Activated naive CD4-positive, alpha-beta T cell treated with anti-CD3 and anti-CD28 coated beads, Interleukin-2, amount 10 ng/mL, durations not matched to agents 7 days and 5 days (primary cell): ENCODE measurements around the gene DOCK2.

Source experiments
- CTCF ChIA-PET: fragments of 350-600 bp; sonication (Branson Sonifier 250); formaldehyde crosslinking; loops from one replicate; lab custom pipeline; 2021; ENCODE audit warnings: antibody characterized with exemption; lab: Charles Lee
- DNase-seq: peaks from one replicate; pipeline ENCODE4 v3.0.0-alpha.2; 2020
- H3K27ac Mint-ChIP-seq: one replicate; pipeline ENCODE4 v1.8.0; 2021; ENCODE audit warnings: mild to moderate bottlenecking, moderate library complexity, mixed read lengths
- H3K27me3 Mint-ChIP-seq: one replicate; pipeline ENCODE4 v1.8.0; 2021; ENCODE audit warnings: mild to moderate bottlenecking, mixed read lengths
- H3K36me3 Mint-ChIP-seq: one replicate; pipeline ENCODE4 v1.8.0; 2021; ENCODE audit warnings: mixed read lengths
- H3K4me1 Mint-ChIP-seq: one replicate; pipeline ENCODE4 v1.8.0; 2021; ENCODE audit warnings: mixed read lengths
- H3K4me3 Mint-ChIP-seq: one replicate; pipeline ENCODE4 v1.8.0; 2021; ENCODE audit warnings: mild to moderate bottlenecking, moderate library complexity, mixed read lengths
- H3K9me3 Mint-ChIP-seq: one replicate; pipeline ENCODE4 v1.8.0; 2021; ENCODE audit warnings: mixed read lengths

The DOCK2 gene

DNA sequence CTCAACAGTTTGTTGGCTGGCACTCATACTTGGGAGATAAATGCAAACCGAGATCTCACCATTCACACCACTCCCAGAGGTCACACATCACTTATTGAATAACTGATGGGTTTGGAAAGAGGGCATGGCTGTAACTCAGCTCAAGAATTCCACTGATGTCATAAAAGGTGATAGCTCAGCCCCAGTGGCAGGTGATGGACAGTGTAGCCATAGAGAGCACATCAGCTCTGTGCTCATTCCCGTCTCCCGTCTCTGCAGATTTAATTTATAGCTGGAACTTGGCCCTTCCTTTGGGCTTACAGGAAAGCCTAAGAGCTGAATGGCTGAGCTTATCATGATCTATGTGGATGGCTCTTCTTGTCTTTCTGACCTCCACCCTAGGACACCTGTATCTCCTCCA lies 283.4 kb downstream of the DOCK2 start:
- CTCF ChIA-PET = no interaction called here
- no peaks in the 10 kb centered on the region for H3K9me3 Mint-ChIP-seq
- H3K27ac Mint-ChIP-seq = no peak overlapping the region
- peaks cover 41% of the 10 kb centered on the region for H3K36me3 Mint-ChIP-seq
- H3K4me3 Mint-ChIP-seq = no peak overlapping the region
- no peaks in the 10 kb centered on the region for H3K27me3 Mint-ChIP-seq
- DNase-seq = no peak
- no peaks in the 10 kb centered on the region for H3K4me1 Mint-ChIP-seq

DNA sequence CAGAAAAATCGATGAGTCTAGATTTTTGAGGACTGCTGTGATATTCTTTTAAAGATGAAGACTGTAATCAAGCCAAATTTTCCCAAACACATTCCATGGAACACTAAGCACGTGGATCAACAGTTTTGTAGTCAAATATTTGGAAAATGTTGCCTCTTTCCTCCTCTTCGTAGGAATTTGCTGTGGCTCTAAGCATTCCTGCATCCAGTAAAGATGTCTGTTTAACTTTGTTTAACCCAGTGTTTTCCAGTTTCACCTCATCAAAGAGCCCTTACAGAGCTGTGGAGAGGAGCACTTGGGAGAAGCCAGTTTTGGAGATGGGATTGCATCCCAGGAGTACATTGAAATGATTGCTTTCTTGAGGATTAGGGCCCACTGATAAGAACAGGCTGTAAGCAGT lies 284.3 kb downstream of the DOCK2 start:
- Mint-ChIP-seq H3K9me3 (no peaks in the 10 kb centered on the region), H3K36me3 (peaks cover 37% of the 10 kb centered on the region), H3K4me3 (no peak overlapping the region), H3K27me3 (no peaks in the 10 kb centered on the region), H3K27ac (no peak overlapping the region), H3K4me1 (no peaks in the 10 kb centered on the region)
- DNase-seq = no peak
- CTCF ChIA-PET = interaction anchor here (0.6 kb wide), 1 partner anchor 499 kb away, joined by 3 read pairs; no protein-coding TSS in a partner anchor

DNA sequence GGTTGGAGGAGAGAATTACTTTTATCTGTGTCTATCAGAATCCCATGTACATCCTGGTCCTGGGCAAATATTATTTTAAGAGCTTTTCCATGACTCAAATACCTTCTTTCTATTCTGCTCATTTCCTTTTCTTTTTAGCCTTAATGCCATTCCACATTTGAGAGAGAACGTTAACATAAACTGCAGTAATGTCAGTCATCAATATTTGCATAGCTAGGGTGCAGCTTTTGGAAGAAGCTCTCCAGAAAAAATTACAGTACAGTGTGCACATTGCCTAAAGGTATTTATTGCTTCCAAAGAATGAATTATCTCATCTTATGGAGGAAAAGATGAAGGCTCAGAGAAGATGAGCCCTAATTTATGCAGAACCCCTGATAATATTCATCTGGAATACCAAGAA lies 284.9 kb downstream of the DOCK2 start:
- Mint-ChIP-seq H3K27me3 (no peaks in the 10 kb centered on the region), H3K4me3 (no peak overlapping the region), H3K4me1 (no peaks in the 10 kb centered on the region), H3K27ac (no peak overlapping the region), H3K9me3 (no peaks in the 10 kb centered on the region), H3K36me3 (peaks cover 38% of the 10 kb centered on the region)
- CTCF ChIA-PET = interaction anchor here (0.6 kb wide), 1 partner anchor 498 kb away, joined by 3 read pairs; no protein-coding TSS in a partner anchor
- DNase-seq = no peak

DNA sequence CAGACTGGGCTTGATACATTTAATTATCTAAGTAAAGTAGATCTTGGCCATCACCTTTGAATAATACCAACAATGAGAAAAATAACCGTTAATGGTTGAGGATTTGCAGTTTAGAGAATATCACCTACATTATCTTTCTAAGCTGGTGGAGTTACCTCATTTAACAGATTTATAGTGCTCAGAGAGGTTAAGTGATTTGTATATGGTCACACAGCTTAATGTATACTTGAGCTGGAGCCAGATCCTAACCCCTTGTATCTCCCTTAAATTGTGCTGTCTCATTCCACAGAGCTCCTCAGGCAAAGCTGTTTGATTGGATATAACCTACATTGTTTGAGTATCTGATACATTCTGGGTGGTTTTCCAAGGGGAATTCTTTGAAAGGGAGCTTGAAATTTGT lies 285.4 kb downstream of the DOCK2 start:
- Mint-ChIP-seq H3K27me3 (no peaks in the 10 kb centered on the region), H3K36me3 (peaks cover 40% of the 10 kb centered on the region), H3K27ac (no peak overlapping the region), H3K4me3 (no peak overlapping the region), H3K4me1 (no peaks in the 10 kb centered on the region), H3K9me3 (no peaks in the 10 kb centered on the region)
- no peak for DNase-seq
- CTCF ChIA-PET = no interaction called here

DNA sequence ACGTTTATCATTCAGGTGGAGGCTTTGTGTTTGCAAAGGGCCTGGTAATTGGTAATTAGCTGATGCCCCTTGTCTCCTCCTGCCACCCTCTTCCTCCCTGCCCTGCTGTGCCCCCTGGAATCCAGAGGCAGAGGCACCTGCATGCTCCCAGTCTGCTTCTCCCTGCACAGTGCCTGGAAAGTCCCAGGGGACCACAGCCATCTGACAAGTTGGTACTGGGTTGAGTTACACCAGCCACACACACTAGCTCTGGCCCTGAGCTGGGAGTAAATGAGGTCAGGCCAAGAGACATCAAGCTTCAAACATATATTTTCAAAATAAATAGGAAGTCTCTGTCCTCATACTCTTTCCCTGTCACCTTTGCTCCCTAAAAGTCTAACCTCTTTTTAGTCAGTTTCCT lies 286.9 kb downstream of the DOCK2 start:
- no peaks in the 10 kb centered on the region for H3K4me1 Mint-ChIP-seq
- H3K36me3 Mint-ChIP-seq = peaks cover 42% of the 10 kb centered on the region
- DNase-seq = no peak
- H3K4me3 Mint-ChIP-seq = no peak overlapping the region
- H3K27me3 Mint-ChIP-seq = no peaks in the 10 kb centered on the region
- CTCF ChIA-PET = no interaction called here
- no peaks in the 10 kb centered on the region for H3K9me3 Mint-ChIP-seq
- H3K27ac Mint-ChIP-seq = no peak overlapping the region

DNA sequence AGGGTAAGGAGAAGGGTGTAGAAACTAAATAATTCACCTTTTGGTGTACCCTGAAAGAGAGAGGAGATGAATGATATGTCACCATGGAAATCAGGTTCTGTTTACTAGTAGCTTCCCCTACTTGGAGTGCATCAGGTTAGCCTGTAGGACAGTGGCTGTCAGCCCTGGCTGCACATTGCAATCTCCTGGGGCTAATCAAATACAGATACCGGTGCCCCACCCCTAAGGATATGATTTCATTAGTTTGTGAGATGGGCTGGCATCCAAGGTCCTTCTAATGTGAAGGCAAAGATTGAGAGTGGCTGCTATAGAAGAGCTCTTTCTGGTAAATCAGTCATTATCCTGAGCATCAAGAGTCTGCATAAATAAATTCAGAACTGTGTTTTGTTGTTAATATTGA lies 296.1 kb downstream of the DOCK2 start:
- no peaks in the 10 kb centered on the region for H3K27me3 Mint-ChIP-seq
- no peaks in the 10 kb centered on the region for H3K9me3 Mint-ChIP-seq
- peaks cover 19% of the 10 kb centered on the region for H3K4me1 Mint-ChIP-seq
- CTCF ChIA-PET = no interaction called here
- peaks cover 27% of the 10 kb centered on the region for H3K36me3 Mint-ChIP-seq
- no peak for DNase-seq
- no peak overlapping the region for H3K4me3 Mint-ChIP-seq
- no peak overlapping the region for H3K27ac Mint-ChIP-seq

DNA sequence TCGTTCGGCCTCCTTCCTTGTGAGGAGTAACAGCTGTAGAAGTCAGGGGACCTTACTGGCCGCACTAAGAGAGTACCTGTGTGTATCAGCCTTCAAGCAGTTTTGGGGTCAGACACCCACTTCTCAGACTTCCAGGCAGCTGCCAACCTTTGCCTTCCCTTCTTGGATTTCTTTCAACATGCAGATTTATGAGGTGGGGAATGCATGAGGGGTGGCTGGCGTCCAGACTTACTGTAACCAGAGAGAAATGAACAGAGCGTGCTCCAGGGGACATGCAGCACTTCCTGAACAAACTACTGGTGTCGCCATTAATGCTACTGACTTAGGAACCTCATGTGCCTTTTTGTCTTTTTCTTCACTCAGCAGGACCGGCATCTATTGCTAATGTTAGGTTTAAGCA lies 296.5 kb downstream of the DOCK2 start:
- Mint-ChIP-seq H3K36me3 (peaks cover 25% of the 10 kb centered on the region), H3K27me3 (no peaks in the 10 kb centered on the region), H3K4me3 (no peak overlapping the region), H3K4me1 (peaks cover 19% of the 10 kb centered on the region), H3K9me3 (no peaks in the 10 kb centered on the region), H3K27ac (peak overlapping the region; percentile 5)
- no peak for DNase-seq
- CTCF ChIA-PET = no interaction called here

DNA sequence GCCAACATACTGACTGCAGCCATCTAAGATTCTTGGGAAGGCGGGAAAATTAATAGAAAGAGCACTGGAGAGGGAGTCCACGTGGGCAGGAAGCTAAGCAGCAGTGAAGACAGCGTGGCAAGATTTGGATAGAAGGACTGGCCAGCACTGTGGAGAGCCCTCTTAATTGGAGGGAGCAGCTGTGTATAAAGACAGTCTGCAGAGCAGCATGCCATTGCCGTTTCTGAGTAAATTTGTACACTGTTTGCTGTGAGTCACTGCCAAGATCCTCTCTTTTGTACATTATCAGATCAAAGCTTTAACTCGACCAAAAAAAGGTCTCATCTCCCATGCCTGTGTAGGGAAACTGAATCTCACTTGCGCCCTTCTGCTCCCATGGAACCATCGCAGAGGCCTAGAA lies 297.9 kb downstream of the DOCK2 start:
- CTCF ChIA-PET = no interaction called here
- H3K4me3 Mint-ChIP-seq = no peak overlapping the region
- DNase-seq = no peak
- H3K36me3 Mint-ChIP-seq = peaks cover 25% of the 10 kb centered on the region
- H3K27me3 Mint-ChIP-seq = no peaks in the 10 kb centered on the region
- no peaks in the 10 kb centered on the region for H3K9me3 Mint-ChIP-seq
- H3K4me1 Mint-ChIP-seq = peaks cover 19% of the 10 kb centered on the region
- H3K27ac Mint-ChIP-seq = peak overlapping the region; percentile 8

DNA sequence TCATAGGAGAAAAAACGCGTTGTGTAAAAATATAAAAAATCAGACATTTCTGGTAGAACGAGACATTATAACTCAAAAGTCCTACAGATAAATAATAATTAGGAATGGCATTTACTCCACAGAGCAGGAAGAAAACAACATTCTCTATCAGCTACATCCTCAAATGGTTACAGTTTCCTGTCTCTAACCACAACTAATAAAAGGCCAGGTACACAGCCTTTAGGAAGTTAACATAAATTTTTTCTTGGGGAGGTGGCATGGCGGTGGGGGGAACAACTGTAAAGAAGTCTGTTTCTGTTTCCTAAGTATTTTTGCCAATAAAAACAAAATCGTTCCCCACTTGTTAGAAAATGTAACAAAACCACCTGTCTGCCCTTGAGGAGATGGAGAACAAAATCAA lies 298.7 kb downstream of the DOCK2 start:
- CTCF ChIA-PET = no interaction called here
- Mint-ChIP-seq H3K4me1 (peaks cover 19% of the 10 kb centered on the region), H3K27me3 (no peaks in the 10 kb centered on the region), H3K27ac (no peak overlapping the region), H3K36me3 (peaks cover 25% of the 10 kb centered on the region), H3K9me3 (no peaks in the 10 kb centered on the region), H3K4me3 (no peak overlapping the region)
- no peak for DNase-seq

DNA sequence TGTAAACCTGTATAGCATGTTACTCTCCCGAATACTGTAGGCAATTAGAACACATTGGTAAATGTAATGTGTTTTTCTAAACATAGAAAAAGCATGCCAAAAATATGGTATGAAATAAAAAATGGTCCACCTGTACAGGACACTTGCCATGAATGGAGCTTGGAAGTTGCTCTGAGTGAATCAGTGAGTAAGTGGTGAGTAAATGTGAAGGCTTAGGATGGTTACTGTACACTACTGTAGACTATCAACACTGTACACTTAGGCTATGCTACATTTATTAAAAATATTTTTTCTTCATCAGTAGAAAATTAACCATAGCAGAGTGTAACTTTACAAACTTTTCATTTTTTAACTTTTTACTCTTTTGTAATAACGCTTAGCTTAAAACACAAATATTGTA lies 301.4 kb downstream of the DOCK2 start:
- Mint-ChIP-seq H3K4me3 (no peak overlapping the region), H3K36me3 (peaks cover 17% of the 10 kb centered on the region), H3K9me3 (no peaks in the 10 kb centered on the region), H3K4me1 (peaks cover 19% of the 10 kb centered on the region), H3K27me3 (no peaks in the 10 kb centered on the region), H3K27ac (no peak overlapping the region)
- no peak for DNase-seq
- CTCF ChIA-PET = no interaction called here

DNA sequence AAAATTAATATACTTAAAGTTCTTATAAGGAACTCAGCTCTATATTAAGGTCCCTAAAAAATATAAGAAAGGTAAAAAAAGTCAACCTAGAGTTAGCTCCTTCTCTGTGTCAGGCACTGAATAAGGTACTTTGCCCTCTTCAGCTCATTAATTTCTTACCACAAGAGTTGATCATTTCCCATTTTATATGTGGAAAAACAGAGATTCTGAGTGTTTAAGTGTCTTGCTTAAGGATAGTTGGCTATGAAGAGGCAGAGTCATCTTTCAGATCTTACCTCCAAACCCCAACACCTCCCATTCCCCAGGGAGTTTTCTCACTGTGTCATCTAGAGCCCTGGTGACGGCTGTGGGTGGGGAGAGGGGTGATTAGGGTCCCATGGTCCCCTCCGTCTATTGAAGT lies 302.7 kb downstream of the DOCK2 start:
- no peak for DNase-seq
- Mint-ChIP-seq H3K4me3 (no peak overlapping the region), H3K27ac (no peak overlapping the region), H3K9me3 (no peaks in the 10 kb centered on the region), H3K4me1 (peaks cover 18% of the 10 kb centered on the region), H3K36me3 (peaks cover 14% of the 10 kb centered on the region), H3K27me3 (no peaks in the 10 kb centered on the region)
- CTCF ChIA-PET = interaction anchor here (1.4 kb wide), 1 partner anchor 29 kb away, joined by 3 read pairs; no protein-coding TSS in a partner anchor

DNA sequence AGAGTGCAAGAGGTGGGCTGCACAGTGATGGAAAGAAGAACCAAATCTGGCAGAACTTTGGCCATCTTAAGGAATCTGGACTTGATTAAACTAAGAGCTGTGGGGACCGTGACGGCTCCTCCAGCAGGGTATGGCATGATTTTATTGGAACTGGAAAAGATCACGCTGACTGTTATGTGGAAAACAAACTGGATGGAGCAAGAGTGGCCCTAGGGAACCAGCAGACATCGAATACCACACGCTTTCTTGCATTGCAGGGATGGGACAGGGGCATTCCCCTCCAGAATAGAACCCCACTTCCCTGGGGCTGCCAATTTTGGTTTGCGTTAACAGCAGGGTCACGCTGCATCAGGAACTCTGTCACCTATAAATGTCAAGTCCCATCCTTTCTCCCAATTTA lies 304.5 kb downstream of the DOCK2 start:
- H3K27me3 Mint-ChIP-seq = no peaks in the 10 kb centered on the region

DNA sequence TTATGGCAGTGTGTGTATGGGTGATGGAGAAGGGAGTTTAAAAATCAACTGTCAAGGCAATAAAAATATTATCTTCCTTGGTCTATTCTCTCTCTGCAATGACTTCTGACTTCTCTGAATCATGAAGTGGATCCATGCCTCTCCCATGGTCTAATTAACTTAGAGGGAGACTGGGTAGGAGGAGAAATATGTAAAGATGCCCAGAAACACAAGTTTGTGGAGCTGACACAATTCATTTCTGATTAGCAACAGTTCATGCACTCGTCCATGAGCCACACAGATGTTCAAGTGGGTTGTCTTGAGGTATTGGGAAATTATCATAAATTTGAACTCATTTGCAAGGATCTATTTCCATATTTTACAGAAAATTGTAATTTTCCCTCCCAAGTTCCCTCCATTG lies 305.1 kb downstream of the DOCK2 start:
- Mint-ChIP-seq H3K36me3 (peaks cover 15% of the 10 kb centered on the region), H3K27me3 (no peaks in the 10 kb centered on the region), H3K4me3 (no peak overlapping the region), H3K4me1 (peaks cover 3% of the 10 kb centered on the region), H3K27ac (no peak overlapping the region), H3K9me3 (no peaks in the 10 kb centered on the region)
- no peak for DNase-seq
- CTCF ChIA-PET = no interaction called here

More for the DNA sequence above, 304.5 kb downstream of the DOCK2 start:
- Mint-ChIP-seq H3K27ac (no peak overlapping the region), H3K4me1 (peaks cover 3% of the 10 kb centered on the region), H3K36me3 (peaks cover 10% of the 10 kb centered on the region), H3K4me3 (no peak overlapping the region), H3K9me3 (no peaks in the 10 kb centered on the region)
- CTCF ChIA-PET = no interaction called here
- DNase-seq = no peak

DNA sequence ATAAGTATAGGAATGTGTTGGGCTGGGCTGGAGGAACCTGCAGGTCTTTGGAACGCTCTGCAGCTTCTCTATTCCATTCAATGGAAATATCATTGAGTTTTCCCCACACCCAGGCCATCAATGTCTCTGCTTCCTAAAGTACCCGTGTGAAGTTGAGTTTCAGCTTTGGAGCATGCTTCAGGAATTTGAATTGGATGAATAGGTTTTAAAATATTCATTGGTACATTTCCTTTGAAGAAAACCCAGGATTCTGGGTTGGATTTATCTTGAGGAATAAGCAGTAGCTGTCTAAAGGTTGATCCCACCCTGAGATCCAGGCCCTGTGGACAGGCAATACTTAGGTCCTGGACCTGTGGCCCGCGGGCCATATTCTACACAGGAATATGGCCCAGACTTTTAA lies 306.0 kb downstream of the DOCK2 start:
- Mint-ChIP-seq H3K4me3 (no peak overlapping the region), H3K4me1 (peaks cover 3% of the 10 kb centered on the region), H3K9me3 (no peaks in the 10 kb centered on the region), H3K36me3 (peaks cover 14% of the 10 kb centered on the region), H3K27ac (no peak overlapping the region), H3K27me3 (no peaks in the 10 kb centered on the region)
- CTCF ChIA-PET = interaction anchor here (1.0 kb wide), 1 partner anchor 37 kb away, joined by 3 read pairs; the partner anchor contains the start of gene INSYN2B
- DNase-seq = no peak

DNA sequence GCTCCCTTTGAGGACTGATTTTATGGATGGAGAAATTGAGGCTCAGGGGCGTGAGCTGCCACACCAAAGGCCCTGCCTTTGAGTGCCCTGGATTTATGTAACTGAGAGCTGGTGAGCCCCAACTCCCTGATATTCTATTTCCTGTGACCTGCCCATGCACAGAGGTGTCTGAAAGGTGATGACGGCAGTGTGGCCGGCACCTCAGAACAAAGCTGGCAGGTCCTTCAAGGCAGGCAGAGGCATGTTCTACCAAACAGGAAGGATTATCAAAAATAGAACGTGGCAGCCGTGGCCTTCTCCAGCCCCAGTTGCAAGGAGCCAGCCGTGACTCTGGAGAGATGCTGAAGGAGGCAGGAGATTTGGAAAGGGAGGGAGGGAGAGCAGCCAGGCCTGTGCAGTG lies 307.0 kb downstream of the DOCK2 start:
- Mint-ChIP-seq H3K27ac (no peak overlapping the region), H3K4me3 (no peak overlapping the region), H3K27me3 (no peaks in the 10 kb centered on the region), H3K4me1 (peaks cover 3% of the 10 kb centered on the region), H3K9me3 (no peaks in the 10 kb centered on the region), H3K36me3 (peaks cover 14% of the 10 kb centered on the region)
- DNase-seq = no peak
- CTCF ChIA-PET = no interaction called here
